Right atrium auricular region (tissue), 2 donors: Measurements from ENCODE around the gene CES5A. TPM values are rescaled to one million over a fixed set of nuclear protein-coding genes. Genes with fewer than 3 reads are reported as not detected.

Experiments used
- DNase-seq: peaks from one replicate; pipeline ENCODE4 v3.0.0-alpha.2; 2019; ENCODE audit warnings: low spot score
- H3K27ac ChIP-seq, 2 donors: fragments of 200-600 bp; sonication (generic); 1 replicate in 1 of 2; 2 replicates in 1 of 2; pipeline ENCODE4 v1.5.1; 2016 to 2019
- H3K27me3 ChIP-seq, 2 donors: fragments of 200-600 bp; sonication (generic); one replicate each; pipeline versions ENCODE4 v1.5.1 to v1.6.0; 2017 to 2019
- H3K36me3 ChIP-seq: fragments of 200-600 bp; sonication (generic); one replicate; pipeline ENCODE4 v1.5.1; 2016
- H3K4me1 ChIP-seq, 2 donors: fragments of 200-600 bp; sonication (generic); one replicate each; pipeline versions ENCODE4 v1.5.1 to v1.6.0; 2017 to 2019
- H3K4me3 ChIP-seq, 2 donors: fragments of 200-600 bp; sonication (generic); 1 replicate in 1 of 2; 2 replicates in 1 of 2; pipeline ENCODE4 v1.5.1; 2017 to 2019; ENCODE audit warnings: mild to moderate bottlenecking in 1 of 2, moderate library complexity in 1 of 2
- H3K9me3 ChIP-seq, 2 donors: fragments of 200-600 bp; sonication (generic); one replicate each; pipeline ENCODE4 v1.5.1; 2019
- total RNA-seq, 2 donors: library from RNA; depleted of rRNA; stranded (reverse); fragments of >200 nt; gene quantifications; one replicate each; pipeline ENCODE4 v1.1.0, GENCODE V29; 2016
- TF ChIP-seq, protein P1 (sequence below), 2 donors: fragments of 200-600 bp; sonication (generic); IDR thresholded peaks; one replicate each; pipeline ENCODE4 v1.5.1; 2019; ENCODE audit warnings: antibody characterized with exemption in 2 of 2

CES5A gene
- total RNA-seq, 2 donors from 2014 or later = not detected

DNA sequence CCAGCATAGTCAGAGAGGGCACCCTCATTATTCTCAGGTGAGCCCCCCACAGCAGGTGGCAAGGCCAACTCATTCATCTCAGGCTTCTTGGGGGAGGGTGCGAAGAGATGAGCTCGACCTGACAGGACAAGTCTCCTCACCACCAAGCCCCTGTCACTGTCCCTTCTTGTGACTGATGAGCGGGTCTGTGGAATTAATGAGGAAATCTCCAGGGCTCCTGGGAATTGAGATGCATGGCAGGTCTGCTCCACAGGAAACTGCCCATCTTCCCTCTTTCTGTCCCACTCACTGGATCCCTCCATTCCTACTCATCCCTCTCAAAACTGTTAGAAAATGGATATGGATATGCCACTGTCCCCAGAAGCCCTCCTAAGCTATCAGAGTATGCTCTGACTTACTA lies 32.5 kb upstream of the CES5A start:
- peaks cover 0 to 11% of the 10 kb centered on the region in 2 donors for H3K4me1 ChIP-seq
- no peak overlapping the region for H3K4me3 ChIP-seq
- H3K27ac ChIP-seq = no peak overlapping the region
- no peaks in the 10 kb centered on the region for H3K27me3 ChIP-seq
- no peak for DNase-seq
- TF ChIP-seq, protein P1, sequence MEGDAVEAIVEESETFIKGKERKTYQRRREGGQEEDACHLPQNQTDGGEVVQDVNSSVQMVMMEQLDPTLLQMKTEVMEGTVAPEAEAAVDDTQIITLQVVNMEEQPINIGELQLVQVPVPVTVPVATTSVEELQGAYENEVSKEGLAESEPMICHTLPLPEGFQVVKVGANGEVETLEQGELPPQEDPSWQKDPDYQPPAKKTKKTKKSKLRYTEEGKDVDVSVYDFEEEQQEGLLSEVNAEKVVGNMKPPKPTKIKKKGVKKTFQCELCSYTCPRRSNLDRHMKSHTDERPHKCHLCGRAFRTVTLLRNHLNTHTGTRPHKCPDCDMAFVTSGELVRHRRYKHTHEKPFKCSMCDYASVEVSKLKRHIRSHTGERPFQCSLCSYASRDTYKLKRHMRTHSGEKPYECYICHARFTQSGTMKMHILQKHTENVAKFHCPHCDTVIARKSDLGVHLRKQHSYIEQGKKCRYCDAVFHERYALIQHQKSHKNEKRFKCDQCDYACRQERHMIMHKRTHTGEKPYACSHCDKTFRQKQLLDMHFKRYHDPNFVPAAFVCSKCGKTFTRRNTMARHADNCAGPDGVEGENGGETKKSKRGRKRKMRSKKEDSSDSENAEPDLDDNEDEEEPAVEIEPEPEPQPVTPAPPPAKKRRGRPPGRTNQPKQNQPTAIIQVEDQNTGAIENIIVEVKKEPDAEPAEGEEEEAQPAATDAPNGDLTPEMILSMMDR (IDR thresholded peaks at IDR 0.05) = no peak
- H3K36me3 ChIP-seq = no peaks in the 10 kb centered on the region
- peaks cover 0 to 19% of the 10 kb centered on the region in 2 donors for H3K9me3 ChIP-seq

GRCh38 chr16:55906123-55906522 lies 30.9 kb upstream of the CES5A start:
- no peak for DNase-seq
- Histone ChIP-seq H3K9me3 (peaks cover 0 to 19% of the 10 kb centered on the region in 2 donors), H3K4me3 (no peak overlapping the region), H3K27ac (no peak overlapping the region), H3K27me3 (no peaks in the 10 kb centered on the region), H3K4me1 (no peaks in the 10 kb centered on the region), H3K36me3 (no peaks in the 10 kb centered on the region)
- TF ChIP-seq, protein P1 (IDR thresholded peaks at IDR 0.05) = no peak

DNA sequence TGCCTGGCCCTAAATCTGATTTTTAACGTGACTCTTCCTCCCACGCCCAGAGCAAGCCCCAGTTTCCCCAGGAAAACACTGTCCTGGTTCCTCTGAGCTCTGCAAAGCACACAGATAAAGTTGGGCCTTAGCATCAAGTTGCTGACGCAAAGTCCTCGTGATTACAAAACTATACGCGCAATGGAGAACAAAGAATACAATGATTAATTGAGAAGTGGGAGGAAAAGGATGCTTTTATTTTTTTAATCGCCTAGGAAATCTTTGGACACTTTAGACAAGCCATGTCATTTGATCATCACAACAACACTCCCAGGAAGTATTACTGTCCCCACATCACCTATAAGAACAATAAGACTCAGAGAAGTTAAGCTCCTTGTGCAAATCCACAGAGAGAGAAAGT lies 30.5 kb upstream of the CES5A start:
- Histone ChIP-seq H3K36me3 (no peaks in the 10 kb centered on the region), H3K4me3 (no peak overlapping the region), H3K27me3 (no peaks in the 10 kb centered on the region), H3K4me1 (no peaks in the 10 kb centered on the region), H3K27ac (no peak overlapping the region), H3K9me3 (peaks cover 0 to 14% of the 10 kb centered on the region in 2 donors)
- TF ChIP-seq, protein P1 (IDR thresholded peaks at IDR 0.05) = no peak
- no peak for DNase-seq

DNA sequence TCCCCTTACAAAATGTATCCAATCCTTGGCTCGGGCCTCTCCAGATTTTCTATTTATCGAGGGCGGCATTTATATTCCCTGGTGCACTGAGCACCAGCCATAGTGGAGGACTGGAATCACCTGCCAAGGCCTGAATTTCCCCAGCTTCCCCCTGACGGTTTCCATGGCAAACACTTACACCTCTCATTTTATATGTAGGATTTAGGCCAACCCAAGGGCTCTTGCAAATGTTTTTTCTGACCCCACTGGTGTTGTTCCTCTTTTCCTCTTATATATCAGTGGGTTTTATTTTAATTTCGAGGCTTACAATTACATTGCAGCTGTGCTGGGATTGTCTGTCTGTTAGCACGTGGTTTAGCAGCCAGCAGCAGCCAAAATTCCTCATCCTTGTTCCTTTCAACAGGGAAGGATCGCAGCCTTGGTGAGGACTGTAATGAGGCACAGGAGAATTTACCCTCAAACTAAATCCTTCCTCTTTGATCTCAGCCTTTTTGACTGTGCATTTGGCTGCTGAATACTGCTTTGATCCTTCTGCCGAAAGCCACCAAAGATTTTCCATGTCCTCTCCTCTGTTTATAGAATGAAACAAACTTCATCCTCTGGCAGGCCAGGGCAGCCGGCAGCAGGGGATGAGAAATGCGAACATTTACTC lies 26.5 kb upstream of the CES5A start:
- Histone ChIP-seq H3K4me1 (no peaks in the 10 kb centered on the region), H3K36me3 (no peaks in the 10 kb centered on the region), H3K27ac (no peak overlapping the region), H3K9me3 (peaks cover 0 to 13% of the 10 kb centered on the region in 2 donors), H3K4me3 (no peak overlapping the region), H3K27me3 (no peaks in the 10 kb centered on the region)
- TF ChIP-seq, protein P1 (IDR thresholded peaks at IDR 0.05) = no peak
- no peak for DNase-seq

GRCh38 chr16:55900616-55901393 lies 25.6 kb upstream of the CES5A start:
- DNase-seq = no peak
- H3K27me3 ChIP-seq = no peaks in the 10 kb centered on the region
- TF ChIP-seq, protein P1 (IDR thresholded peaks at IDR 0.05) = no peak
- no peak overlapping the region for H3K4me3 ChIP-seq
- no peaks in the 10 kb centered on the region for H3K36me3 ChIP-seq
- H3K27ac ChIP-seq = no peak overlapping the region
- peaks cover 0 to 13% of the 10 kb centered on the region in 2 donors for H3K9me3 ChIP-seq
- H3K4me1 ChIP-seq = no peaks in the 10 kb centered on the region
